B cell (primary cell): ENCODE results near the gene NETO2. TPM values are rescaled to one million over a fixed set of nuclear protein-coding genes. Genes with fewer than 3 reads are reported as not detected.

Source experiments
- ATAC-seq: fragments of 200-7000 bp; cut with Tn5 transposase; one replicate; pipeline ENCODE4 v1.10.0; 2021; ENCODE audit warnings: low read depth, mild to moderate bottlenecking, moderate number of reproducible peaks, moderate library complexity
- CTCF ChIA-PET: fragments of 350-600 bp; sonication (Branson Sonifier 250); formaldehyde crosslinking; loops from one replicate; lab custom pipeline; 2021; ENCODE audit warnings: antibody characterized with exemption, inconsistent platforms; lab: Charles Lee
- POLR2A ChIA-PET: fragments of 350-600 bp; sonication (Branson Sonifier 250); formaldehyde crosslinking; loops from one replicate; lab custom pipeline; 2021; ENCODE audit warnings: antibody characterized with exemption; lab: Charles Lee
- DNase-seq: peaks from one replicate; pipeline ENCODE4 v3.0.0; 2013
- H2AFZ ChIP-seq: 2 replicates; pipeline ENCODE4 v1.6.1; 2012; ENCODE audit warnings: mild to moderate bottlenecking, low read depth, low read length; ENCODE audit not compliant: insufficient read depth, poor library complexity, severe bottlenecking
- H3K27ac ChIP-seq, 2 donors: 1 replicate in 1 of 2; 2 replicates in 1 of 2; pipeline ENCODE4 v1.5.1; 2012 to 2013; ENCODE audit warnings: low read length in 2 of 2, mild to moderate bottlenecking in 2 of 2, moderate library complexity in 1 of 2
- H3K27me3 ChIP-seq, 4 experiments: fragments of 200-600 bp in 1 of 4; sonication (generic) in 1 of 4; replicated peaks in 1 of 4; 1 replicate in 2 of 4; 2 replicates in 2 of 4; pipeline versions ENCODE4 v1.6.1 to v1.7.0; 2013 to 2016; ENCODE audit warnings: low read length in 3 of 4, mild to moderate bottlenecking in 2 of 4, mixed read lengths in 1 of 4, moderate library complexity in 1 of 4; ENCODE audit not compliant: insufficient read depth in 4 of 4, control insufficient read depth in 3 of 4; ENCODE audit errors: control extremely low read depth in 1 of 4
- H3K36me3 ChIP-seq, 2 experiments: replicated peaks in 1 of 2; 1 replicate in 1 of 2; 2 replicates in 1 of 2; pipeline versions ENCODE4 v1.6.1 to v1.7.1; 2013; ENCODE audit warnings: low read length in 1 of 2; ENCODE audit not compliant: insufficient read depth in 2 of 2, control insufficient read depth in 1 of 2; ENCODE audit errors: control extremely low read depth in 1 of 2, extremely low read depth in 1 of 2
- H3K4me1 ChIP-seq, 2 donors: fragments of 200-600 bp in 1 of 2; sonication (generic) in 1 of 2; 1 replicate in 1 of 2; 2 replicates in 1 of 2; pipeline versions ENCODE4 v1.5.1 to v1.6.1; 2013 to 2017; ENCODE audit warnings: low read length in 2 of 2; ENCODE audit not compliant: control insufficient read depth in 2 of 2, insufficient read depth in 2 of 2
- H3K4me2 ChIP-seq: replicated peaks from 2 replicates; pipeline ENCODE3; 2012; ENCODE audit warnings: mild to moderate bottlenecking, low read depth, low read length; ENCODE audit not compliant: poor library complexity, severe bottlenecking
- H3K4me3 ChIP-seq, 5 experiments: fragments of 200-600 bp in 1 of 5; sonication (generic) in 1 of 5; 1 replicate in 3 of 5; 2 replicates in 2 of 5; pipeline versions ENCODE4 v1.5.1 to v1.7.0; 2011 to 2016; ENCODE audit warnings: low read length in 4 of 5, mild to moderate bottlenecking in 4 of 5, low read depth in 2 of 5, control low read depth in 1 of 5, moderate library complexity in 1 of 5; ENCODE audit not compliant: insufficient read depth in 1 of 5; ENCODE audit errors: control extremely low read depth in 1 of 5, extremely low read depth in 1 of 5
- H3K79me2 ChIP-seq: fragments of 200-600 bp; sonication (generic); one replicate; pipeline ENCODE4 v1.6.0; 2016; ENCODE audit warnings: low read length; ENCODE audit not compliant: control insufficient read depth, insufficient read depth
- H3K9ac ChIP-seq: fragments of 200-600 bp; sonication (generic); 2 replicates; pipeline ENCODE4 v1.6.1; 2017; ENCODE audit warnings: mild to moderate bottlenecking, low read length, moderate library complexity
- H3K9me3 ChIP-seq, 3 donors: one replicate each; pipeline versions ENCODE4 v1.6.1 to v1.7.1; 2013; ENCODE audit warnings: low read length in 2 of 3; ENCODE audit not compliant: control insufficient read depth in 2 of 3, insufficient read depth in 1 of 3; ENCODE audit errors: control extremely low read depth in 1 of 3
- H4K20me1 ChIP-seq: 2 replicates; pipeline ENCODE4 v1.6.0; 2012; ENCODE audit warnings: mild to moderate bottlenecking, low read length; ENCODE audit not compliant: insufficient read depth, control insufficient read depth, poor library complexity, severe bottlenecking
- H3K27ac Mint-ChIP-seq: one replicate; pipeline ENCODE4 v1.8.0; 2021; ENCODE audit warnings: mixed read lengths
- H3K27me3 Mint-ChIP-seq: one replicate; pipeline ENCODE4 v1.8.0; 2021; ENCODE audit warnings: mixed read lengths
- H3K4me1 Mint-ChIP-seq: one replicate; pipeline ENCODE4 v1.8.0; 2021; ENCODE audit warnings: mixed read lengths
- H3K4me3 Mint-ChIP-seq: one replicate; pipeline ENCODE4 v1.8.0; 2021; ENCODE audit warnings: mixed read lengths
- H3K9me3 Mint-ChIP-seq: one replicate; pipeline ENCODE4 v1.8.0; 2022; ENCODE audit warnings: mixed read lengths; ENCODE audit not compliant: insufficient read depth
- EZH2 ChIP-seq: IDR thresholded peaks from 2 replicates; pipeline ENCODE4 v1.6.1; 2012; ENCODE audit warnings: borderline replicate concordance, low read depth, mild to moderate bottlenecking, moderate library complexity, low read length; ENCODE audit not compliant: insufficient read depth, poor library complexity, severe bottlenecking
- WGBS: methylation state at CpG from one replicate; pipeline ENCODE4 v1.1.5; 2013; ENCODE audit warnings: missing lambda C conversion rate; ENCODE audit not compliant: insufficient coverage; 5-methylcytosine and 5-hydroxymethylcytosine counted together
- intact Hi-C: fragments of 100-400 bp; cut with micrococcal nuclease; formaldehyde crosslinking; loops from one replicate; pipeline ENCODE4 v1.10.0; 2022
- polyA plus RNA-seq: library from polyadenylated mRNA; depleted of rRNA; stranded (reverse); fragments of >200 nt; gene quantifications from 2 replicates; pipeline ENCODE4 v1.2.3, GENCODE V29; 2012
- total RNA-seq, 2 donors: library from RNA; stranded (reverse); fragments of 120-200 nt in 1 of 2; gene quantifications; 1 replicate in 1 of 2; 2 replicates in 1 of 2; pipeline versions ENCODE4 v1.2.3 to v1.2.4, GENCODE V29; 2013 to 2022
- TF ChIP-seq, protein P1 (sequence below): fragments of 200-600 bp; IDR thresholded peaks from one replicate; pipeline ENCODE4 v1.8.0; 2022; ENCODE audit warnings: antibody characterized with exemption, mild to moderate bottlenecking

NETO2 gene
- total and polyA plus RNA-seq, 2 donors (not counting 1 experiment from before 2014, with no cell fraction given) = 1.9 to 4.2 TPM

DNA sequence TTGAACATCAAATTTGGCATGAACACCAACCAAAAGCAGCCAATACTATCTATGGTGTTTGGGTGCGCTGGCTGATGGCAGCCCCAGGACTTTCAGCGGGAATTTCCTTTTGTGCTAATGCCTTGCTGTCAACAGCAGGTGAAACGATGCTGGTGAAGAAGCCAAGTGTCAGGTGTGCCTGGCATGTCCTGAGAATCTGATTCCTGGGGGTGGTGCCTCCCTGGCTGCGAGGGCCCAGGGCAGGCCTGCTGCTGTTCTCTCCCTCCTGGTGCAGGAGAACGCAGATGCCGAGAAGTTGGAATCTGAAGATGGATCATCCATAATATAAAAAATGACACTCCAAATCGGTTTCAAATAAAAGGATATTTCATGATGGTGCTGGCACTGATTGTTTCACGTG is 108.3 kb downstream of the NETO2 start:
- no peaks in the 10 kb centered on the region for H4K20me1 ChIP-seq
- intact Hi-C loops = loop anchor here (5.0 kb wide), 2 partner anchors 88 to 203 kb away; partner anchors contain the start of gene C16orf87
- H3K4me3 Mint-ChIP-seq = no peak overlapping the region

GRCh38 chr16:47034455-47034854 is 109.3 kb downstream of the NETO2 start:
- POLR2A ChIA-PET = no interaction called here
- ATAC-seq = no peak
- Mint-ChIP-seq H3K27me3 (no peaks in the 10 kb centered on the region), H3K4me1 (peaks cover 11% of the 10 kb centered on the region), H3K4me3 (no peak overlapping the region), H3K9me3 (no peaks in the 10 kb centered on the region), H3K27ac (no peak overlapping the region)
- H3K9me3 ChIP-seq = no peaks in the 10 kb centered on the region
- H3K4me2 ChIP-seq = no peak overlapping the region
- H2AFZ ChIP-seq = no peak overlapping the region
- no peaks in the 10 kb centered on the region for H3K27me3 ChIP-seq
- intact Hi-C loops = no loop called here
- H3K79me2 ChIP-seq = no peaks in the 10 kb centered on the region
- WGBS = no CpG with 5 or more reads among the region's 2 CpGs
- H3K9ac ChIP-seq = no peak overlapping the region
- CTCF ChIA-PET = interaction anchor here (0.6 to 1.0 kb wide), 3 partner anchors 411 to 1596 kb away, joined by 3 to 4 read pairs (median 3); no protein-coding TSS in a partner anchor
- no peak for DNase-seq
- H4K20me1 ChIP-seq = no peaks in the 10 kb centered on the region
- H3K4me3 ChIP-seq = no peak overlapping the region
- H3K36me3 ChIP-seq = no peaks in the 10 kb centered on the region
- H3K4me1 ChIP-seq = peaks cover 3 to 11% of the 10 kb centered on the region in 2 donors
- TF ChIP-seq EZH2 = no peak
- TF ChIP-seq, protein P1, sequence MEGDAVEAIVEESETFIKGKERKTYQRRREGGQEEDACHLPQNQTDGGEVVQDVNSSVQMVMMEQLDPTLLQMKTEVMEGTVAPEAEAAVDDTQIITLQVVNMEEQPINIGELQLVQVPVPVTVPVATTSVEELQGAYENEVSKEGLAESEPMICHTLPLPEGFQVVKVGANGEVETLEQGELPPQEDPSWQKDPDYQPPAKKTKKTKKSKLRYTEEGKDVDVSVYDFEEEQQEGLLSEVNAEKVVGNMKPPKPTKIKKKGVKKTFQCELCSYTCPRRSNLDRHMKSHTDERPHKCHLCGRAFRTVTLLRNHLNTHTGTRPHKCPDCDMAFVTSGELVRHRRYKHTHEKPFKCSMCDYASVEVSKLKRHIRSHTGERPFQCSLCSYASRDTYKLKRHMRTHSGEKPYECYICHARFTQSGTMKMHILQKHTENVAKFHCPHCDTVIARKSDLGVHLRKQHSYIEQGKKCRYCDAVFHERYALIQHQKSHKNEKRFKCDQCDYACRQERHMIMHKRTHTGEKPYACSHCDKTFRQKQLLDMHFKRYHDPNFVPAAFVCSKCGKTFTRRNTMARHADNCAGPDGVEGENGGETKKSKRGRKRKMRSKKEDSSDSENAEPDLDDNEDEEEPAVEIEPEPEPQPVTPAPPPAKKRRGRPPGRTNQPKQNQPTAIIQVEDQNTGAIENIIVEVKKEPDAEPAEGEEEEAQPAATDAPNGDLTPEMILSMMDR = no peak
- no peak overlapping the region for H3K27ac ChIP-seq

More for the DNA sequence above, 108.3 kb downstream of the NETO2 start:
- Histone ChIP-seq H3K4me2 (no peak overlapping the region), H3K9me3 (no peaks in the 10 kb centered on the region), H3K27ac (no peak overlapping the region), H3K36me3 (no peaks in the 10 kb centered on the region), H3K79me2 (no peaks in the 10 kb centered on the region), H2AFZ (no peak overlapping the region), H3K4me1 (peaks cover 3 to 17% of the 10 kb centered on the region in 2 donors), H3K9ac (no peak overlapping the region), H3K27me3 (no peaks in the 10 kb centered on the region), H3K4me3 (no peak overlapping the region)
- POLR2A ChIA-PET = no interaction called here
- WGBS = 86% methylated on average over 5 of the region's 8 CpGs
- Mint-ChIP-seq H3K27me3 (no peaks in the 10 kb centered on the region), H3K9me3 (no peaks in the 10 kb centered on the region), H3K4me1 (peaks cover 18% of the 10 kb centered on the region), H3K27ac (no peak overlapping the region)
- CTCF ChIA-PET = interaction anchor here (1.0 kb wide), 1 partner anchor 1595 kb away, joined by 3 read pairs; no protein-coding TSS in a partner anchor
- ATAC-seq (no peak), DNase-seq (no peak)
- TF ChIP-seq EZH2 = no peak
- TF ChIP-seq, protein P1 = no peak
